SK-N-SH (cell line): Measurements from ENCODE around the gene SVBP. TPM values are rescaled to one million over a fixed set of nuclear protein-coding genes. Genes with fewer than 3 reads are reported as not detected.

Source experiments
- CTCF ChIA-PET: fragments of 300-600, 350-600 bp; formaldehyde crosslinking; extraction: SDS; loops from one replicate; lab custom pipeline; 2021; lab: Yijun Ruan, JAX
- POLR2A ChIA-PET: fragments of 350-600 bp; sonication (Branson Sonifier 250); formaldehyde crosslinking; extraction: SDS; loops from one replicate; lab custom pipeline; 2020; ENCODE audit warnings: antibody characterized with exemption, inconsistent platforms; lab: Yijun Ruan, JAX
- DNase-seq: peaks from one replicate; pipeline ENCODE4 v3.0.0; 2012
- H2AFZ ChIP-seq: fragments of 200-600 bp; sonication (generic); 2 replicates; pipeline ENCODE4 v1.8.1; 2016; ENCODE audit warnings: antibody characterized with exemption, mild to moderate bottlenecking, low read depth
- H3F3A ChIP-seq: fragments of 200-600 bp; sonication (generic); replicated peaks from 2 replicates; pipeline ENCODE3; 2016; ENCODE audit warnings: antibody characterized with exemption, mild to moderate bottlenecking; ENCODE audit not compliant: insufficient read depth
- H3K27ac ChIP-seq, 2 experiments: fragments of 200-500 bp in 1 of 2; fragments of 200-600 bp in 1 of 2; sonication (Bioruptor generic) in 1 of 2; sonication (generic), shearing (Covaris generic) in 1 of 2; 2 replicates each; pipeline versions ENCODE4 v1.5.1 to v1.6.1; 2014 to 2016; ENCODE audit warnings: low read depth in 2 of 2, inconsistent platforms in 1 of 2, low read length in 1 of 2, mild to moderate bottlenecking in 1 of 2, mixed read lengths in 1 of 2
- H3K27me3 ChIP-seq: fragments of 200-600 bp; sonication (generic), shearing (Covaris generic); 2 replicates; pipeline ENCODE4 v1.6.1; 2016; ENCODE audit warnings: mixed run types; ENCODE audit not compliant: insufficient read depth
- H3K36me3 ChIP-seq, 2 experiments: fragments of 200-500 bp in 1 of 2; fragments of 200-600 bp in 1 of 2; sonication (Bioruptor generic) in 1 of 2; sonication (generic) in 1 of 2; replicated peaks in 1 of 2; 2 replicates each; pipeline versions ENCODE3 to v1.5.1; 2014 to 2016; ENCODE audit warnings: low read length in 1 of 2, mild to moderate bottlenecking in 1 of 2; ENCODE audit not compliant: insufficient read depth in 2 of 2, control insufficient read depth in 1 of 2
- H3K4me1 ChIP-seq, 2 experiments: fragments of 200-500 bp in 1 of 2; fragments of 200-600 bp in 1 of 2; sonication (Bioruptor generic) in 1 of 2; sonication (generic), shearing (Covaris generic) in 1 of 2; 2 replicates each; pipeline versions ENCODE4 v1.5.1 to v1.6.1; 2014 to 2016; ENCODE audit warnings: low read depth in 1 of 2, low read length in 1 of 2, mixed run types in 1 of 2; ENCODE audit not compliant: insufficient read depth in 2 of 2, control insufficient read depth in 1 of 2
- H3K4me2 ChIP-seq: fragments of 200-600 bp; sonication (generic), shearing (Covaris generic); 2 replicates; pipeline ENCODE4 v1.6.1; 2017; ENCODE audit warnings: mixed run types
- H3K4me3 ChIP-seq, 2 experiments: fragments of 200-500 bp in 1 of 2; fragments of 200-600 bp in 1 of 2; sonication (Bioruptor generic) in 1 of 2; sonication (generic), shearing (Covaris generic) in 1 of 2; 2 replicates each; pipeline versions ENCODE4 v1.5.1 to v1.8.1; 2014 to 2016; ENCODE audit warnings: low read depth in 2 of 2, inconsistent platforms in 1 of 2, low read length in 1 of 2, mild to moderate bottlenecking in 1 of 2, mixed read lengths in 1 of 2, moderate library complexity in 1 of 2
- H3K79me2 ChIP-seq: fragments of 200-600 bp; sonication (generic); 2 replicates; pipeline ENCODE4 v1.8.1; 2017; ENCODE audit warnings: mild to moderate bottlenecking; ENCODE audit not compliant: insufficient read depth
- H3K9ac ChIP-seq: fragments of 200-600 bp; sonication (generic); 2 replicates; pipeline ENCODE4 v1.6.1; 2017; ENCODE audit warnings: mixed run types
- H3K9me2 ChIP-seq: fragments of 200-600 bp; sonication (generic); 2 replicates; pipeline ENCODE4 v1.6.1; 2017; ENCODE audit warnings: mixed run types
- H3K9me3 ChIP-seq: fragments of 200-600 bp; sonication (generic); 2 replicates; pipeline ENCODE4 v1.6.1; 2017; ENCODE audit warnings: mixed run types, mild to moderate bottlenecking, moderate library complexity
- H4K20me1 ChIP-seq: fragments of 200-600 bp; sonication (generic); 2 replicates; pipeline ENCODE4 v1.6.1; 2017; ENCODE audit warnings: mild to moderate bottlenecking, mixed run types; ENCODE audit not compliant: insufficient read depth
- FOSL2 ChIP-seq: IDR thresholded peaks from 2 replicates; pipeline ENCODE4 v1.4.0; 2012; ENCODE audit warnings: low read depth, mild to moderate bottlenecking, moderate library complexity, borderline replicate concordance
- IRF3 ChIP-seq: fragments of 150-350 bp; IDR thresholded peaks from 2 replicates; pipeline ENCODE4 v1.6.1; 2016; ENCODE audit warnings: mild to moderate bottlenecking, low read depth, low read length
- MEF2A ChIP-seq: IDR thresholded peaks from 2 replicates; pipeline ENCODE4 v1.4.0; 2012; ENCODE audit warnings: low read depth, borderline replicate concordance
- NRF1 ChIP-seq: IDR thresholded peaks from 2 replicates; pipeline ENCODE4 v1.6.1; 2012; ENCODE audit warnings: low read depth, mild to moderate bottlenecking, low read length
- POLR2AphosphoS5 ChIP-seq: IDR thresholded peaks from 2 replicates; pipeline ENCODE4 v1.6.1; 2012; ENCODE audit warnings: low read depth, low read length
- SMC3 ChIP-seq: IDR thresholded peaks from 2 replicates; pipeline ENCODE4 v1.6.1; 2012; ENCODE audit warnings: low read depth, low read length, improper control_type of control experiment
- TAF1 ChIP-seq: IDR thresholded peaks from 2 replicates; pipeline ENCODE4 v1.6.1; 2012; ENCODE audit warnings: low read depth, mild to moderate bottlenecking, low read length, moderate library complexity, borderline replicate concordance
- TEAD4 ChIP-seq: IDR thresholded peaks from 2 replicates; pipeline ENCODE4 v1.4.0; 2012; ENCODE audit warnings: mild to moderate bottlenecking, borderline replicate concordance; ENCODE audit not compliant: insufficient read depth
- ZBTB33 ChIP-seq: IDR thresholded peaks from 2 replicates; pipeline ENCODE4 v1.4.0; 2012; ENCODE audit warnings: low read depth, borderline replicate concordance
- whole genome bisulfite sequencing: methylation state at CpG from one replicate; pipeline ENCODE4 v1.1.6; 2017; ENCODE audit warnings: low lambda C conversion rate; 5-methylcytosine and 5-hydroxymethylcytosine counted together
- polyA plus RNA-seq, 3 experiments: library from polyadenylated mRNA; depleted of rRNA; stranded (reverse); fragments of >200 nt; gene quantifications; 2 replicates each; pipeline ENCODE4 v1.2.3, GENCODE V29; 2012
- TF ChIP-seq, protein P1 (sequence below): fragments of 150-350 bp; IDR thresholded peaks from 2 replicates; pipeline ENCODE4 v1.6.1; 2017; ENCODE audit warnings: antibody characterized with exemption, low read length, low read depth, borderline replicate concordance

SVBP gene
- polyA plus RNA-seq, 1 of the 3 experiments (the other 2 are of a cell fraction), result 18.6 TPM

DNA sequence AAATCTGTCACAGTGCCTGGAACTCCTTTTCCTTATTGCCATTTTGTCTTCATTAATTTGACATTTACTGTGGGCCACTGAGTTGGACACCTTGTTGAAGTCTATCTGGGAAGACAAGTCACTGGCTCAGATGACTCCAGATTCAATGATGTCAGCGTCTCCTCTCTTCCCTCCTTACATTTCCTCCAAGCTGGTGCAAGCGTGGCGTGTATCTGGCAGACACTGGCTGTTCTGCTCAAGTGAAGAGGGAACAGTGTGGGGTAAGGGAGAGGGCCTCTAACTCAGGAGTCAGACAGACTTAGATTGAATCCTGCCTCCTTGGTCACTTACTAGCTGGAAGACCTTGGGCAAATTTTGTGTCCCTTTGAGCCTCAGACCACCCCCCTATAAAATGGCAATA is 20.5 kb upstream of the SVBP start:
- Histone ChIP-seq H3K4me3 (no peak overlapping the region), H3K79me2 (no peaks in the 10 kb centered on the region), H3K27me3 (no peaks in the 10 kb centered on the region), H3K9ac (no peak overlapping the region), H3K4me1 (peaks cover 0 to 6% of the 10 kb centered on the region in 2 experiments; a peak in 1 of 4 replicates), H3K9me2 (no peaks in the 10 kb centered on the region), H4K20me1 (no peaks in the 10 kb centered on the region), H2AFZ (no peak overlapping the region), H3K36me3 (peaks cover 4 to 8% of the 10 kb centered on the region in 2 experiments), H3F3A (no peaks in the 10 kb centered on the region), H3K27ac (no peak overlapping the region), H3K9me3 (no peaks in the 10 kb centered on the region), H3K4me2 (no peak overlapping the region)
- POLR2A ChIA-PET, result interaction anchor here (0.8 to 5.4 kb wide), 2 partner anchors 8 to 20 kb away, joined by 3 to 26 read pairs; partner anchors contain the start of gene ZNF691
- CTCF ChIA-PET, result interaction anchor here (0.7 to 1.3 kb wide), 2 partner anchors 60 to 236 kb away, joined by 3 read pairs; no protein-coding TSS in a partner anchor
- 67% methylated on average over 3 of the region's 3 CpGs for WGBS
- no peak for TF ChIP-seq IRF3
- no peak for DNase-seq

GRCh38 chr1:42835422-42835821 is 18.2 kb upstream of the SVBP start:
- Histone ChIP-seq H2AFZ (no peak overlapping the region), H3K9ac (no peak overlapping the region), H3K27ac (no peak overlapping the region), H3K27me3 (no peaks in the 10 kb centered on the region), H3K79me2 (no peaks in the 10 kb centered on the region), H3F3A (no peaks in the 10 kb centered on the region), H3K36me3 (peaks cover 0 to 4% of the 10 kb centered on the region in 2 experiments), H3K4me3 (no peak overlapping the region), H4K20me1 (no peaks in the 10 kb centered on the region), H3K9me2 (no peaks in the 10 kb centered on the region), H3K4me2 (no peak overlapping the region), H3K9me3 (no peaks in the 10 kb centered on the region), H3K4me1 (peaks cover 0 to 6% of the 10 kb centered on the region in 2 experiments; a peak in 1 of 4 replicates)
- no peak for DNase-seq
- CTCF ChIA-PET, result interaction anchor here (1.0 to 1.6 kb wide), 3 partner anchors 11 to 238 kb away, joined by 3 to 7 read pairs (median 4); partner anchors contain the start of gene ZNF691
- TF ChIP-seq POLR2AphosphoS5, result no peak
- TF ChIP-seq NRF1, result no peak
- TF ChIP-seq, protein P1, sequence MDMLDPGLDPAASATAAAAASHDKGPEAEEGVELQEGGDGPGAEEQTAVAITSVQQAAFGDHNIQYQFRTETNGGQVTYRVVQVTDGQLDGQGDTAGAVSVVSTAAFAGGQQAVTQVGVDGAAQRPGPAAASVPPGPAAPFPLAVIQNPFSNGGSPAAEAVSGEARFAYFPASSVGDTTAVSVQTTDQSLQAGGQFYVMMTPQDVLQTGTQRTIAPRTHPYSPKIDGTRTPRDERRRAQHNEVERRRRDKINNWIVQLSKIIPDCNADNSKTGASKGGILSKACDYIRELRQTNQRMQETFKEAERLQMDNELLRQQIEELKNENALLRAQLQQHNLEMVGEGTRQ, result no peak
- 96% methylated on average over 2 of the region's 2 CpGs for WGBS
- POLR2A ChIA-PET, result interaction anchor here (0.6 to 5.4 kb wide), 3 partner anchors 10 to 57 kb away, joined by 3 to 26 read pairs (median 3); partner anchors contain the start of gene ZNF691

- Histone ChIP-seq H3K4me1 (peaks cover 0 to 6% of the 10 kb centered on the region in 2 experiments; a peak in 1 of 4 replicates), H4K20me1 (no peaks in the 10 kb centered on the region), H3K79me2 (no peaks in the 10 kb centered on the region), H3K27ac (no peak overlapping the region), H3K36me3 (peaks cover 0 to 4% of the 10 kb centered on the region in 2 experiments), H3K27me3 (no peaks in the 10 kb centered on the region), H3F3A (no peaks in the 10 kb centered on the region), H3K9ac (no peak overlapping the region), H3K9me3 (no peaks in the 10 kb centered on the region), H3K4me2 (no peak overlapping the region), H3K9me2 (no peaks in the 10 kb centered on the region), H2AFZ (no peak overlapping the region), H3K4me3 (no peak overlapping the region)
- TF ChIP-seq TAF1 (no peak), SMC3 (no peak), TEAD4 (no peak), NRF1 (no peak), ZBTB33 (no peak), POLR2AphosphoS5 (no peak), MEF2A (no peak), FOSL2 (no peak)
- DNase-seq, result peak; percentile 28
- WGBS, result 62% methylated on average over 4 of the region's 5 CpGs
- ChIA-PET POLR2A (interaction anchor here (0.6 to 5.4 kb wide), 4 partner anchors 11 to 57 kb away, joined by 3 to 26 read pairs (median 3); partner anchors contain the start of genes SVBP and ZNF691), CTCF (interaction anchor here (1.6 kb wide), 1 partner anchor 239 kb away, joined by 4 read pairs; no protein-coding TSS in a partner anchor)
Measured at GRCh38 chr1:42834803-42835202, 17.6 kb upstream of the SVBP start.
